Ishikawa (cell line): Measurements from ENCODE around the gene DNAJB2.

Experiments used
- CEBPB ChIP-seq: IDR thresholded peaks from 2 replicates; pipeline ENCODE4 v1.6.1; 2012
- CREB1 ChIP-seq: IDR thresholded peaks from 2 replicates; pipeline ENCODE4 v1.6.1; 2012; ENCODE audit warnings: low read depth
- EGR1 ChIP-seq: IDR thresholded peaks from 2 replicates; pipeline ENCODE4 v1.6.1; 2012
- EP300 ChIP-seq: IDR thresholded peaks from 2 replicates; pipeline ENCODE4 v1.6.1; 2012; ENCODE audit warnings: borderline replicate concordance
- FOXM1 ChIP-seq: IDR thresholded peaks from 2 replicates; pipeline ENCODE4 v1.6.1; 2012; ENCODE audit warnings: low read depth, borderline replicate concordance
- MAX ChIP-seq: IDR thresholded peaks from 2 replicates; pipeline ENCODE4 v1.6.1; 2012
- NFIC ChIP-seq: IDR thresholded peaks from 2 replicates; pipeline ENCODE4 v1.6.1; 2012
- RAD21 ChIP-seq: IDR thresholded peaks from 2 replicates; pipeline ENCODE4 v1.6.1; 2012; ENCODE audit warnings: low read depth
- REST ChIP-seq: IDR thresholded peaks from 2 replicates; pipeline ENCODE4 v1.6.1; 2012; ENCODE audit warnings: low read depth, mild to moderate bottlenecking
- TAF1 ChIP-seq: IDR thresholded peaks from 2 replicates; pipeline ENCODE4 v1.6.1; 2012; ENCODE audit warnings: low read depth, mild to moderate bottlenecking
- TCF12 ChIP-seq: IDR thresholded peaks from 2 replicates; pipeline ENCODE4 v1.6.1; 2012; ENCODE audit warnings: low read depth
- TEAD4 ChIP-seq: IDR thresholded peaks from 2 replicates; pipeline ENCODE4 v1.6.1; 2012
- USF1 ChIP-seq: IDR thresholded peaks from 2 replicates; pipeline ENCODE4 v1.6.1; 2012
- YY1 ChIP-seq: IDR thresholded peaks from 2 replicates; pipeline ENCODE4 v1.6.1; 2012; ENCODE audit warnings: low read depth
- ZBTB7A ChIP-seq: IDR thresholded peaks from 2 replicates; pipeline ENCODE4 v1.6.1; 2012; ENCODE audit warnings: low read depth

The DNAJB2 gene

GRCh38 chr2:219299372-219299760, 20.2 kb downstream of the DNAJB2 start:
- TF ChIP-seq RAD21 (no peak), EGR1 (no peak), CEBPB (no peak), FOXM1 (no peak), REST (no peak), TEAD4 (no peak), TAF1 (no peak)

GRCh38 chr2:219300022-219300421, 20.9 kb downstream of the DNAJB2 start:
- no peak for TF ChIP-seq REST
- no peak for TF ChIP-seq CREB1
- no peak for TF ChIP-seq CEBPB
- no peak for TF ChIP-seq ZBTB7A
- no peak for TF ChIP-seq FOXM1
- TF ChIP-seq YY1, result no peak
- no peak for TF ChIP-seq USF1

- TF ChIP-seq CEBPB (no peak), TEAD4 (no peak), NFIC (no peak), USF1 (no peak), EGR1 (no peak), REST (no peak), EP300 (no peak)
Observed at GRCh38 chr2:219302412-219302968, 23.3 kb downstream of the DNAJB2 start.

GRCh38 chr2:219304223-219304622, 25.1 kb downstream of the DNAJB2 start:
- TF ChIP-seq CEBPB, result no peak

- TF ChIP-seq ZBTB7A, result no peak
- no peak for TF ChIP-seq REST
- no peak for TF ChIP-seq TAF1
- no peak for TF ChIP-seq NFIC
- TF ChIP-seq USF1, result no peak
- TF ChIP-seq EGR1, result no peak
- no peak for TF ChIP-seq CREB1
- no peak for TF ChIP-seq TEAD4
- TF ChIP-seq MAX, result no peak
- no peak for TF ChIP-seq EP300
- TF ChIP-seq RAD21, result no peak
- no peak for TF ChIP-seq YY1
- no peak for TF ChIP-seq CEBPB
- TF ChIP-seq FOXM1, result no peak
- TF ChIP-seq TCF12, result no peak
Observed at GRCh38 chr2:219306047-219306446, 26.9 kb downstream of the DNAJB2 start.
